Smooth muscle cell of the brain vasculature (primary cell): ENCODE results near the gene FOXD4L6.
"Not testable (repeated sequence)": the region's sequence is repeated elsewhere in the genome, so short reads cannot be mapped to it uniquely, and the experiment has no call there.

Source experiments
- DNase-seq: peaks from one replicate; pipeline ENCODE4 v3.0.0-alpha.2; 2012; ENCODE audit warnings: low read depth, low spot score

The FOXD4L6 gene

GRCh38 chr9:41100508-41100907 lies 28.0 kb downstream of the FOXD4L6 start:
- DNase-seq = not testable (repeated sequence)

DNA sequence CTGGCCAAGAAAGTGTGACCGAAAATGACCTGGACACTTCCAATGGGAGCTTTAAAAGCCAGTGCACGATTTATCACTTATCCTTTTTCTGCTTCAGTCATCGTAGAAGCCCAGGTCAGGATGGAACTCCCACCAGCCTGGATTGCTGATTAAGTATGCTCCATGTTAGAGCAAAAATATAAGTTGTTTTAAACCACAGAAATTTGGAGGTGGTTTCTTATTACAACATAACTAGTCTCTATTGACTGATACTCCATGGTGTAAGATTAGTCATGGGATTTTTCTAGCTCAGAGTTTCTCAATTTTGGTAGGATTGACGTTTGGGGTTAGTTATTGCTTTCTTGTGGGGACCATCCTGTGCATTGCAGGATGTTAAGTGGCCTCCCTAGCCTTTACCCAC lies 29.7 kb downstream of the FOXD4L6 start:
- not testable (repeated sequence) for DNase-seq

DNA sequence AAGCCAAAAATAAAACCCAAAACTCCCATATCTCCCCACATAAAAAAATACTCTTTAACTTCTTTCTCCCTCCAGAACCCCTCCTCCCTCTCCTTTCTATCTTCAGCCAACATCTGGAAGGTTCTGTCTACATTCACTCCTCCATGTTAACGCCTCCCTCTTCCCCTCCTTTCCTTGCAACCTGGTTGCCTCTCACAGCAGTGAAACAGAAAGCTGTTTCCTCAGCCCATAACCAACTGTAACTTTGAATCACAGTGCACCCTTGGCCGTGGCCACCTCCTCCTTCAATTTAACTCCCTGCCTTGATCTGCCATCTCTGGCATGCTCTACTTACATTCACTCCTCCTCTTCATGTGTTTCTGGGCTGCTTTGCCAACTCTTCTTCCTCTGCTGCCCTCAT lies 33.4 kb downstream of the FOXD4L6 start:
- not testable (repeated sequence) for DNase-seq

DNA sequence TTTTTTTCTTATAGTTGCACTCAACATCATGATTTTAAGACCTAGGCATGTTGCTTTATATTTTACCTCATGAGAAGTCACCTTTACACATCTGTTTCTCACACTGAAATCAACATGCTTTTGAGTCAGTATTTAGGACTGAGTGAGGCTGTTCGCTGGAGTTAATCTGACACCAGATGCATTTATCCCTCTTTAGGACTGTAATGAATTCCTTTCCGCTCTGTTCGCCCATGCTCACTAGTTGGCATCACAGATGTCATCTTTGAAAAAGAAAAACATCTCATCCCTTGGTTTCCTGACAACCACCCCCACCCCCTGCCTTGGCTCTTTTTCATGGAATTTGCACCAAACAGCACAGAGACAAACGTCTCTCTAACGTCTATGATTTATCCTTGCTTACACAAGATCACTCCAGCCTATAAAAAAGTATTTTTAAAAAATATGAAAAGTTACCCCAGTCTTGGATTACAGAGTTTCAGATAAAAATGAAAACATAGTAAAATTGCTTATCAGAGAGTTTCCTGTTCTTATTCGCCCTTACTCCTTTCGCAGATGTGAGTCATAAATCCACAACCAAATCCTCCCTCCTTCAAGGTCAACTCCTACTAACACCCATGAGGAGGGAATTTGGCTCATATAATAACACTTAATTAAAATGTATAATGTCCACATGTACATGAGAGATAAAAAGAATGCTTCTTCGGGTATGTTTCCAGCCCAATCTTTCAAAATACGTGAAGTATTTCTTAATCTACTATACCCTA lies 34.3 kb downstream of the FOXD4L6 start:
- not testable (repeated sequence) for DNase-seq

GRCh38 chr9:41090922-41091321 lies 37.6 kb downstream of the FOXD4L6 start:
- DNase-seq = not testable (repeated sequence)

DNA sequence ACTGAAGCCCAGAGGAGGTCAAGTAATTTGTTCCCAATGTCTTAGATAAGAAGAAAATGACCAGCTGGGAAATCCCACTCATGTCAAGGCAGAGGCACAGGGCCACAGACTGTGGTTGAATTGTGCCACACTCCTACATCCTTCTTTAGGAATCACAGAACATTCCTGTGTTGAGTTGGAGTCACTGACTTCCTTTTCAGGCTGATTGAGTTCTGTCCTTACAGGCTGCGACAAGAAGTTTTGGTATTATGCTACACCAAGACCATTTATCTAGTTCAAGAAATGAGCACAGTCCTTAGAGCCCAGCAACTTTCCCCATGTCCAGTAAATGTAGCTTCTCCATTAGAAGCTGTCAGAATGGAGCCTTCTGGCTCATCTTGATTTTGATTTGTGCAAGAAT lies 38.1 kb downstream of the FOXD4L6 start:
- not testable (repeated sequence) for DNase-seq

DNA sequence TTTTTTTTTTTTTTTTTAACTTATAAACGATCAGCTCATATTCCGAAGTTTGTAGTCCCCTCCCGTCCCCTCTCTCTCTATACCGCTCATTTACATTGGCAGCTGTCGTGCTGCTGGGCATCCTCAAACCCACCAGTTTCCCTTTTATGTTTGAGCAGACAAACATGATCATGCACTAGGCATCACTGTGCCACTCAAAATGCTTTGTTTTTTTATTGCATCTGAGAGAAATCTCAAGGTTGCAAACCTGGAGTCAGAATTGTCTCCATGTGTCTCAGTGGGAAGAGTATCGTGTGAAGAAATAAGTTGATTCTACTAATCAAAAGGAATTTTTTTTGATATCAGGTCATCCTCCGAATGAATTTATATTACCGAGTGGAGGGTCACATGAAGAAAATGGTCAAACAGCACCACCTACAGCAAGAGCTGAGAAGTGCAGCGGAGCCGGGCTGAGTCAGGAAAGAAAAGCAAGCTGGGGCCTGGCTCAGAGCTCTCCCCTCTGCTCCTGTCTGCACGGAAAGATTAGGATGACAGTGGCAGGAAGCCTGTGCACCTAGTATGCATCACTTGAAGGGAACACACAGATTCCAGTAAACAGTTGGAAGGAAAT lies 39.9 kb downstream of the FOXD4L6 start:
- DNase-seq = not testable (repeated sequence)

DNA sequence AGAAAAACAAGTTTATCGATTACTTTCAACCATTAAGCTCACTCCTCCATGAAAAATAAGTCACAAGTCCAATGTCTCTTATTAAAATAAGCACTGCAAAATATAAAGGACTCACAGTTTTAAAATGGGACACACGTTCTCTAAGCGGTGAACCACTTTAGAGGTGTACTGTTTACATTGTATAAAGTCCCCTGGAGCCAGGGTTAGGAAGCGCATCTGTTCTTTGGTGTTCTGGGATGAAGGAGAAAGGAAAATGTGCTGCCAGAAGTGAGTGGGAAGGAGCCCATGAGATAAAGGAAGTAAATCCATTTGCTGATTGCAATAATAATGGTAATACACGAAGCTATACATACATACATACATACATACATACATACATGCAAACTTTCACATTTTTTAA lies 40.6 kb downstream of the FOXD4L6 start:
- DNase-seq = not testable (repeated sequence)

GRCh38 chr9:41087157-41087780 lies 41.2 kb downstream of the FOXD4L6 start:
- not testable (repeated sequence) for DNase-seq

- not testable (repeated sequence) for DNase-seq
Observed at GRCh38 chr9:41086685-41087084, 41.8 kb downstream of the FOXD4L6 start.

GRCh38 chr9:41086215-41086614 lies 42.3 kb downstream of the FOXD4L6 start:
- DNase-seq = not testable (repeated sequence)

- DNase-seq = not testable (repeated sequence)
Observed at GRCh38 chr9:41082358-41082757, 46.1 kb downstream of the FOXD4L6 start.

- not testable (repeated sequence) for DNase-seq
Observed at GRCh38 chr9:41079464-41079863, 49.0 kb downstream of the FOXD4L6 start.

DNA sequence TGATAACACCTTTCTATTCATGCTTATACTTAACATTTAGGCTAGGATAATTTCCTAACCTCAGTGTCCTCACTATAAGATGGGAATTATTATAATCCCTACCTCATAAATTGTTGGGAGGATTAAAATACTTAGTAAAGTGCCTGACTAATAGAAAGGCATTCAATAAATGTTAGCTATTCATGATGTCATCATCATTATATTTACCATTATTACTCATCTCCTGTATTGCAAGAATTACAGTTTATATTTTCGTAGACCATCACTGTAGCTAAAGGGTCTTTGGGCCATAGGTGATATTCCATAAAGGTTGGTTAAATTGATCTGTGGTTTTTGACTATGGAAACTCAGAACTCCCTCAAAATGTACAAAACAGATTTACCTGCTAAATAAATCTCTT lies 50.9 kb downstream of the FOXD4L6 start:
- not testable (repeated sequence) for DNase-seq
